ENCODE data around the gene SLC9A9. TPM values are rescaled to one million over a fixed set of nuclear protein-coding genes. Genes with fewer than 3 reads are reported as not detected.

The SLC9A9 gene
- total and polyA plus RNA-seq, 2 of the 8 experiments (the other 6 are each of a cell fraction or from before 2014, with no cell fraction given), result 0.48 to 1.1 TPM

- H2BK5ac ChIP-seq (ENCODE audit: low read depth, low read length), result no peak overlapping the region
- WGBS, 2 experiments (ENCODE audit: extremely low coverage in 1 of 2, insufficient coverage in 1 of 2, insufficient read length in 1 of 2, insufficient replicate concordance in 2 of 2, low coverage in 1 of 2, low lambda C conversion rate in 2 of 2, missing lambda C conversion rate in 1 of 2), result 76% methylated on average over 4 of the region's 4 CpGs; no CpG with 5 or more reads in 1 of the 2 experiments
- CTCF ChIA-PET (ENCODE audit: partially characterized antibody), result interaction anchor here (0.6 to 1.2 kb wide), 2 partner anchors 39 to 269 kb away, joined by 3 read pairs; no protein-coding TSS in a partner anchor
- TF ChIP-seq TBP (IDR thresholded peaks at IDR 0.05; ENCODE audit: low read depth, low read length) (no peak), BACH1 (IDR thresholded peaks at IDR 0.05; ENCODE audit: low read length) (no peak), GABPA (IDR thresholded peaks at IDR 0.05; ENCODE audit: borderline replicate concordance, insufficient read depth, low read length) (no peak), RFX5 (IDR thresholded peaks at IDR 0.05; ENCODE audit: borderline replicate concordance, low read depth, low read length) (no peak), PHF8 (conservative IDR thresholded peaks at IDR 0.05; ENCODE audit: low read depth, low read length) (no peak), CEBPB (IDR thresholded peaks at IDR 0.05; ENCODE audit: low read depth, low read length) (no peak), CTBP2 (IDR thresholded peaks at IDR 0.05; ENCODE audit: borderline replicate concordance, insufficient read depth, insufficient read length, low read length) (no peak), ATF2 (IDR thresholded peaks at IDR 0.05; ENCODE audit: low read length) (no peak), CHD1 (IDR thresholded peaks at IDR 0.05; ENCODE audit: low read depth, low read length) (no peak), POLR2A (IDR thresholded peaks at IDR 0.05; ENCODE audit: control extremely low read depth in 1 of 2, low read depth in 2 of 2, low read length in 2 of 2) (no peak), MAX (IDR thresholded peaks at IDR 0.05) (no peak), TCF12 (IDR thresholded peaks at IDR 0.05; ENCODE audit: low read depth, low read length) (no peak)
- TF ChIP-seq, protein P1, sequence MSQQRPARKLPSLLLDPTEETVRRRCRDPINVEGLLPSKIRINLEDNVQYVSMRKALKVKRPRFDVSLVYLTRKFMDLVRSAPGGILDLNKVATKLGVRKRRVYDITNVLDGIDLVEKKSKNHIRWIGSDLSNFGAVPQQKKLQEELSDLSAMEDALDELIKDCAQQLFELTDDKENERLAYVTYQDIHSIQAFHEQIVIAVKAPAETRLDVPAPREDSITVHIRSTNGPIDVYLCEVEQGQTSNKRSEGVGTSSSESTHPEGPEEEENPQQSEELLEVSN (IDR thresholded peaks at IDR 0.05), result no peak
These were observed 602.6 kb downstream of the SLC9A9 start for GRCh38 chr3:143245692-143246091.

More at GRCh38 chr3:143245692-143246091, 602.6 kb downstream of the SLC9A9 start:
- POLR2A ChIA-PET (ENCODE audit: partially characterized antibody), result no interaction called here
- Histone ChIP-seq H4K20me1 (replicated peaks in 1 of 2; ENCODE audit: control insufficient read depth in 1 of 2, insufficient read depth in 2 of 2, low read length in 2 of 2) (no peaks in the 10 kb centered on the region), H3K79me2 (ENCODE audit: control insufficient read depth in 1 of 2, insufficient read depth in 2 of 2, low read length in 2 of 2) (no peaks in the 10 kb centered on the region), H3K23me2 (ENCODE audit: low read depth, low read length) (no peaks in the 10 kb centered on the region), H2AK5ac (ENCODE audit: low read depth, low read length) (no peak overlapping the region), H4K8ac (ENCODE audit: extremely low read depth, insufficient read depth, low read length) (no peak overlapping the region), H3K79me1 (ENCODE audit: low read depth, low read length) (no peaks in the 10 kb centered on the region), H2AFZ (ENCODE audit: low read length) (no peak overlapping the region), H3K27me3 (replicated peaks in 1 of 4; ENCODE audit: control insufficient read depth in 3 of 4, extremely low read depth in 1 of 4, insufficient read depth in 3 of 4, low read length in 3 of 4) (no peaks in the 10 kb centered on the region), H2BK12ac (ENCODE audit: low read depth, low read length) (no peak overlapping the region), H2BK20ac (ENCODE audit: low read length) (no peak overlapping the region), H3K56ac (replicated peaks; ENCODE audit: insufficient read length, low read depth, low read length) (no peak overlapping the region), H2BK15ac (ENCODE audit: low read length) (no peak overlapping the region), H4K5ac (ENCODE audit: insufficient read length, low read depth, low read length) (no peak overlapping the region), H3K4me2 (ENCODE audit: insufficient read depth in 1 of 2, low read depth in 2 of 2, low read length in 2 of 2) (no peak overlapping the region), H3K27ac (ENCODE audit: low read depth, low read length) (no peak overlapping the region), H3K14ac (ENCODE audit: insufficient read length) (no peak overlapping the region), H3K23ac (ENCODE audit: insufficient read length) (no peak overlapping the region), H3K9ac (replicated peaks in 1 of 4; ENCODE audit: extremely low read depth in 1 of 4, low read depth in 3 of 4, low read length in 3 of 4) (no peak overlapping the region), H3K4me1 (replicated peaks in 1 of 4; ENCODE audit: control insufficient read depth in 3 of 4, insufficient read depth in 4 of 4, low read length in 3 of 4) (peaks cover 0 to 3% (median 0%) of the 10 kb centered on the region in 4 experiments; a peak in 1 of 7 replicates), H3K9me3 (ENCODE audit: insufficient read depth in 2 of 2, low read depth in 1 of 2, low read length in 1 of 2) (no peaks in the 10 kb centered on the region), H3K36me3 (ENCODE audit: control insufficient read depth in 2 of 4, insufficient read depth in 4 of 4, low read length in 3 of 4) (no peaks in the 10 kb centered on the region), H3K4me3 (ENCODE audit: extremely low read depth in 1 of 4, insufficient read depth in 2 of 4, low read depth in 3 of 4, low read length in 4 of 4) (no peak overlapping the region), H3K18ac (ENCODE audit: extremely low read depth, low read length) (no peak overlapping the region), H3K4ac (replicated peaks; ENCODE audit: insufficient read length, low read depth, low read length) (no peak overlapping the region), H2BK120ac (replicated peaks; ENCODE audit: low read depth, low read length) (no peak overlapping the region), H4K91ac (replicated peaks; ENCODE audit: insufficient read length, low read length) (no peak overlapping the region)
- FAIRE-seq, result no peak
- DNase-seq (ENCODE audit: low read depth in 1 of 2, low spot score in 2 of 2), result no peak
